GM19372 (cell line): ENCODE measurements around the gene CFAP77.

Source experiments
- ATAC-seq: cut with Tn5 transposase; IDR thresholded peaks from one replicate; pipeline ENCODE4 v1.9.1; 2021; ENCODE audit warnings: mild to moderate bottlenecking, low read depth, moderate library complexity; ENCODE audit not compliant: unreplicated experiment

The CFAP77 gene

DNA sequence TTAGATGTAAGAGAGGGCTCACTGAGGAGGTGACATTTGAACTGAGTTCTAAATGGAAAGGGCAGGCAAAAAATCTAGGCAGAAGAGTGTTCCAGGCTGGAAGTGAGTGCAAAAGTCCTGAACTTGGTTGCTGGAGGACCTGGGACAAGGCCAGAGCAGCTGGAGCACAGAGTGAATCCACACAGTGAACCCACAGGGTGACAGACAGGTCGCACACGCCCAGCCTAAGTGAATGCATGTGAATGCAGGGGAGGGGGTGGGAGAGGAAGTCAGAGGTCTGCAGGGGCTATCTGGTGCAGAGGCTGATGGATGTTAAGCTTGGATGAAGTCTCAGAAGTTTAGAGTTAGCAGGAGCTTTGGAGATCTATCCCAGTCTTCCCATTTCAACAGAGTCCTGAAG, 2.8 kb upstream of the CFAP77 start:
- no peak for ATAC-seq

DNA sequence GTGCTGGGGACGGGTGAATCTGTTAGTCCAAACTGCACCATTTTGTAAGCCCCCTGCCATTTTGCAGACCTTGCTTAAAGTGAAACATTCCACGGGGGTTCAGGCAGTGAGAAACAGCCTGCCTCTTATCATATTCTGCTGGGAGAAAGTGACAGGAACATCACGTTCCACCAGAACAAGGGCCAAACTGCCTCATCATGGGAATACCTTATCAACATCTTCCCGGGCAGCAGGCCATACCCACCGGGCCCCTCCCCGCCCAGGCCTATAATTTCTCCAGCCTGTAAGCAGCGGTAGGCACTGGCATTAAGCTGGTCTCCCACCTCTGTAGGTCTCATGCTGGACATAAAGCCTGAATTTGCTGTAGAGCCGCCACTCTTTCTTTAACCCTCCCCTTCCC, 1.5 kb upstream of the CFAP77 start:
- no peak for ATAC-seq

DNA sequence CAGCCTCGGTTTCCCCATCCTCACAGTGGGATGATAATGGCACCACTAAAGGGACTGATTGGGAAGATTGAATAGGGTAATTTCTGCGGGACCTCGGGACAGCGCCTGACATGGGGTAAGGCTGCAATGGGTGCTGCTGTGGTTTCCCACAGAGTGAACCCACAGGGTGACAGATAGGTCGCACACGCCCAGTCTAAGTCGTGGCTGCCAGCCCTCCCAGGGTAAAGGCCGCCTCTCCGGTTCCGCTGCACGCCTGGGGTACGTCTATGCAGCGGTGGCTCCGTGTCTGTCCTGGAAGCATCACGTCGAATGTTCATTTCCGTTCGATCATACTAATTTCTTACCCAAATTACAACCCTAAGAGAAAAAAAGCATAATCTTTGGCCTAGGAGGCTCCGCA, 631 bp downstream of the CFAP77 start:
- no peak for ATAC-seq

DNA sequence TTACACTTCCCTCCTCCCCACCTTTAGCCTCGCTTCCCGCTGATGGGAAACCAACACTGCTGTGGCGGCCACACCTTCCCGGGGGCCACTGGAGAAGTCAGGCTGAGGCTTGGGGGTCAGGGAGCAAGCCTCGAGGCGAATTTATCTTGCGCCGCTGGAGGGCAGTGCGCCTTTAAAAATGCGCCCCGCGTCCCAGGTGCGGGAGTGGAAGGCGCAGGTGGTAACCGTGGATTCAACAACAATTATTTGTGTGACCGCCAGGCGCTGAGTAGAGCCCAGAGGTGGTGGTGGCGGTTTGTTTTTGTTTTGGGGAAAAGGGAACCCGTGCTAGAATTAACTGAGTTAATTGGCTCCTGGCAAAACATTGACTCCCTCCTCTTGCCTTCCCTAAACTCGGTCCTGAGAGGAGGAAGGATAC, 1.1 kb downstream of the CFAP77 start:
- ATAC-seq = no peak

DNA sequence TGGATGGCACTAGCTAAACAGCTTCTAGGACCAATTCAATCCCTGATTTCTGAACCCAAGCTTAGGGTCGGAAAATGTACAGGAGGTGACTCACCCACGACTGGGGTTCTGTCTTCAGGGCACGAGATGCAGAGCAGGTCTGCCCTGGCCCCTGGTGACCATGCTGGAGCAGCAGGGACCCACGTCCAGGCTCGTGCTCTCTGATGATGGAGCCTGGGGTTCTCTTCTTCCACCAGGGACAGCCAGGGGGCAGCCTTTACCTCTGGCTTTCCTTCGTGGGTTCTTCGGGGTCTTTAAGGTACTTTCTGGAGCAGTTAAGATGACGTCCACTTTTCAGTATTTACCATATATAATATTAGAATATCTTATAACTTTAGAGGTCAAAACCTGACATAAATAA, 2.1 kb downstream of the CFAP77 start:
- ATAC-seq = no peak

DNA sequence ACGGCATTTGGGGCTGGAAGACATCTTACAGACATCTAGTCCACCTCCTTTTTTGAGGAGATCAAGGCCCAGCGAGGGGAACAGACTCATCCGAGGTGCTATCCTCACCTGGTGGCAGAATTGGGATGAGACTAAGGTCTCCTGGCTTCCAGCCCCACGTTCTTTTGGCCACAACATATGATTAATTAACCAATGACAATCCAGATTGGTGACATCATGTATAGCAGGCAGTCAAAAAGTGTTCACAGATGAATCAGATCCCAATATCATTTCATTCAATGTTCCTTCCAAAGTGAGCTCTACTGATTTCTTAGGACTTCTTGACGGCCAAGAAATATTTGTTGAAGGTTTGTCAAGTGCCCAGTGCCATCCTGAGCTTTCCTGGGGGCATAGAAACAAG, 3.9 kb downstream of the CFAP77 start:
- no peak for ATAC-seq

DNA sequence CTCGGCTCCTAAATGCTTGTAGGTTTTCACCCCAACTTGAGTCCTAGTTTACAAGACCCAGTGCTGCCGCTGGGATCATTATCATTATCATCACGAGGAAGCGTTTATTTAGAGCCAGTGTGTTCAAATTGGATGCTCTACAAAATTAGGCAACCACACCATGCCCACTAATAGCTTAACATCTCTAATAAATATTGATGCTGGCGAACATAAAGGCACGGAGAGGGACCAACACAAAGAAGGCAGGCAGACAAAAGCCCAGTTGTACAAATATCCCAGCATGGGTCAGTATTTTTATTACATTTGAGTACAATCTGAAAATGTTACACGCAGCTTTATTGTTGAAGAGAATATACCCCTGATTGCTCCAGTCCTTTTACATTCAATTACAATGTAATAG, 4.7 kb downstream of the CFAP77 start:
- ATAC-seq = no peak

DNA sequence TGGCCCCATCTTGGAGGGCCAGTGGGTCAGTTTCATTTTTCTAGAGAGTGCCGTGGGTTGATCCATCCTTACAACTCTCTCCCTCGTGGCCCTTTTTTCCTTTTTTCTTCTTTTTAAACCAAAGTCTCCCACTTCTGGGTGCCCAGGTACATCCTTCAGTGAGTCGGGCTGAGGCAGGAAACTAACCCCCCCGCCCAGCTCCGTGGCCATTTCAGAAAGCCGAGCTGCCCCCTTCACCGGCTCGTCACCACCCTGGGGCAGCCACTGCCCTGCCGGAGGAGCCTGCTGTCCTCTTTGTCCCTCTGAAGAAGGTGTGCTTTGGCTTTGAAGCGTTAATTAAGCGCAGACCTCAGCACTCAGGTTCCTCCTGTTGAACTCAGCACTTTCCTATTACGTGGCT, 5.2 kb downstream of the CFAP77 start:
- ATAC-seq = no peak

DNA sequence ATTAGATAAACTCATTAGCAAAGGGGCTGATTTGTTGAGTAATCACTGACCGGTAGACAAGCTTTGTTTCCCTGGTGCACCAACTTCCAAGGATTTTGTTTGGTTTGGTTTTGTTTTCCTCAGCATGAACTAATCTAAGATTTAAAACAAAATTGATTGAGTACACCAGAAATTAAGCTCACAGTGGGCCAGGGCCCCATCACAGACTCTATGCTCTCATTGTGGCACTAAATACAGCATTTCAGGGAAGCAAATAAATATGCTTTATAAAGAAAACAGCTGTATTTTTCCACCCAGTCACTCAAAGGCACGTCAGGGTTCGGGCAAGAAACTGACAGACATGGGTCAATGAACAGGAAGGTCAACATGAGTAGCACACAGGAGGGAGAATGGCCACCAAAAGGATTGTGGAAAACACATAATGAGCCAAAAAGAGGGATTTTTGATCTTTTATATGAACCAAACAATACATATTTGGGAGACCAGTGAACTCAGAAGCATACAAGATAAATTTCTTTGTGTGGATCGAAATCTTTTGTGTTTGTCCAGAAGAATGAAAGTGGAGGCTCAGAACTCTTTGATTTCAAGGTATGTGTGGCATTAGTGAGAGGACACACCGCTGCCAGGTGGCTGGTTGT, 8.8 kb downstream of the CFAP77 start:
- no peak for ATAC-seq

DNA sequence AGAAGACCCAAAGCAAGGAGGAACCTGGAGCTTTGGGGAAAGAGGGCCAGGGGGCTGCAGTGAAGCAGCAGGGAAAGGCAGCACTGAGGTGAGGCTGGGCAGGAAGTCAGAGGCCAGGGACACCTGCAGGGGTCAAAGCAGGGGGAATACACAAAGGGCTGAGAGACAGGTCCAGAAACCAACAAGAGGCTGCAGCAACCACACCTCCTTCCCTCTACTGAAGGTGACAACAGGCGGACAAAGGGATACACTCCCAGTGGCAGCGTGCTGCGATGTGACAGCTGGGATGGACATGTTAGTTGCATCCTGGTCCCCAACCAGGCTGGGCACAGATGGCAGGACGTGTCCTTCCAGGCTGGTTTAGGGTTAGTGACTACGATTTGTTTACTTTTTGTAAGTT, 12.6 kb downstream of the CFAP77 start:
- ATAC-seq = no peak

DNA sequence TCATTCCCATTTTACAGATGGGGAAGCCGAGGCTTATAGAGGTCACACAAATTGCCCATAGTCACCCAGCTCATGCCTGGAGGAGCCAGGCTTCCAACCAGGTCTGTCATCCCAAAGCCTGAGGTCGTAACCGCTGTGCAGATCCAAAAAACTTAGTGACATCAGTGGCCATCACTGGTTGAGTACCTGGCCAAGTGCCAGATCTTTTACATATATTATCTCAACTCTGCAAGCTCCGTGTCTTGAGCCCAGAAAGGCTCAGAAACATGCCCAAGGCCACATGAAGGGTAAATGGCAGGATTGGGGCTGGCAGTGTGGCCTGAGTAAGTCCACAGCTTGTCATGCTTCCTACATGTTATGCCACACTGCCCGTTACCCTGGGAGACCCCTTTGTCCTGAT, 13.5 kb downstream of the CFAP77 start:
- no peak for ATAC-seq

DNA sequence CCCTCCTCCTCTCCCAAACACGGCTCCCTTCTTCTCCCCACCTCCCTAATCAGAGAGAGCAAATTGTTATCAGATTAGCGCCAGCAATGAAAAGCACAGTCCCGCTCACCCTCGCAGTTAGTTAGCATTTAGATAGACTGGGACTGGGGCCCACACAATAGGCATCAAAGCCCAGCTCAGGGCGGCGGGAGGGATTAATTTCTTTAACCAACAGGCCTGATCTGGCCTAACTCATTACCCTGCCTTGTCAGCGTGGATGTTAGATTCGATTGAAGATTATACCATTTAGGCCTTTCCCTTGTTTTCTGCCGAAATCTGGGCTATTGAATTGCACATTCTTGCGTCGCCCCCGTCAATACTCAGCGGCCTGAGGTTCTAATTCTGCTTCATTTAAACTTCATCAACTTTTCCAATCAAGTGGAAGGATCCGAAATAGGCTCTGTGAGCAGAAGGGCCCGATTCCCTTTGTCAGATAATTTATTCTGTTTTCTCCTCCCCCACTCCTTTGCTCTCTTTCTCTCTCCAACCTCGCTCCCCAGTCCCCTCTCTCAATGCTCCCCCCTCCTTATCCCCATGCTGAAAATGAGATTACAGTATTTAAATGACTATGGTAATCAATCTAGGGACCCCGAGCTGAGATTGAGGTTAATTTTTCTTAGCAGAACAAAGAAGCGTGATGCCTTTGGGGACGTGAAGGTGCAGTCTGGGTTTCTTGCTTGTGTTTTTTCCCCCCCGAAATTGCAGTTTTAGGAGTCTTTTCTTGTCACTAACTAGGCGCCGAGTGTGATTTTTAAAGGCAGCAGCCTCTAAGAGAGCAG, 15.1 kb downstream of the CFAP77 start:
- ATAC-seq = no peak

DNA sequence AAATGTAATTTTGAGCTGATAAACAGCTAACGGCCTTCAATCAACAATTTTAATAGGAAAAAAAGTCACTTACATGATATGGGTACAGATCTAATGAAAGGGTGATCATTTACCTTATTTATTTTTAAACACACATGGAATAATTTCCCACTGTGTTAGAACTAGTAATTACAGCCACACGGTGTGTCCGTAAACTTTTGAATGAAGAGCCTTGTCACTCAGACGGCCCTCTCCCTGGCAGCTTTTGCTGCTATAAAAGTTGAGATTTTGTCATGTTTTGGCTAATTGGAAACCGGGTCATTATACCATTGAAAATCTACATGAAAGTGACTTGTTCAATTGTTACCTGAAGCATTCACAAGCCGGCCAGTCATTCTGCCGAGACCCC, 15.7 kb downstream of the CFAP77 start:
- ATAC-seq = no peak

DNA sequence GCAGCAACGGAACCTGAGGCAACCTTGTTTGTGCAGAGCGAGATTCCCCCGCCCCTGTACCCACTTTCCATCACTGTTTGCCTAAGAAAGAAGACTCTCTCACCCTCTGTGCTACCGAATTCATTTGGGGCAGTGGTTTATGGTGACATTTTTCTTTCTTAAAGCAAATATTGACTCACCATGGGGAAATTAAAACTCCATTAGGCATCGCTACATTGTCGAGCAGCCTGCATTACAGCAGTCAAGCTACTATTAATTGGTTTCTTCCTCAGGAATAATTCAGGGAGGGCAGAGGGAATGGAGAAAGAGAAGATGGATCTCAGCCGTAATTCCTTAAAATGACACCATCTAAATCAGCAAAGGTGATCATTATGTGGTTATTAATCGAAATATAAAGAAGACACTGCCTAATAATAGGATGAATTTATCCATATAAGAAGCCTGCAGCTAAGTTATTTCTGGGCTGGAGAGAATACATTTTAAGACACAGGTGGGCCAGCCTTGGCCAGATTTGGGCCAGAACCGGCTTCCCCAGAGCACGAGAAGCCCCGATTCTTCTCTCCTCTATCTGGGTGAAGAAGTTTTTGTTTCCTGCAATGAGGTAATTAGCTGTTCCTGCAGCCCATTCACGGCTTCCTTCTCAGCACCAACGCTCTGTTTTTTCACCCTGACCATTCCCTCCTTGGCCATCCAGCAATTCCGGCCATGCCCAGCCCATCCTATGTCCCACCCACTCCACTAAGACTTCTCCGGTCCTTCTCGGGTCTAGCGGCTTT, 16.8 kb downstream of the CFAP77 start:
- ATAC-seq = no peak

DNA sequence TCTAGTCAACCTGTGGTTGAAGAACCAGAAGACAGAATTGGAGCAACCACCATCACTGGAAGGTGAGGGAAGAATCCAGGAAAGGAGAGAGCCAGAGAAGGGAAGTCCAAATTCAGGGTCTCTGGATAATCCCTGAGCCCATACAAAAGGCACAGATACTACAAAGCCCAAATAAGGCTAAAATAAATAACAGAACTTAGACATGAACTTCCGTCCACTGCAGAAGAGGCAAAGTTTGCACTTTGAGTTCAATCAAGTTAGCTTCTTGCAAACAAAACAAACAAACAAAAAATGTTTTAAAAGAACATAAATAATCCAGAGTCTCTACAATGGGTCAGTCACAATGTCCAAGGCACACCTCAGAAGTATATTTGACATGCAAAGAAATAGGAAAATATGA, 21.0 kb downstream of the CFAP77 start:
- no peak for ATAC-seq

DNA sequence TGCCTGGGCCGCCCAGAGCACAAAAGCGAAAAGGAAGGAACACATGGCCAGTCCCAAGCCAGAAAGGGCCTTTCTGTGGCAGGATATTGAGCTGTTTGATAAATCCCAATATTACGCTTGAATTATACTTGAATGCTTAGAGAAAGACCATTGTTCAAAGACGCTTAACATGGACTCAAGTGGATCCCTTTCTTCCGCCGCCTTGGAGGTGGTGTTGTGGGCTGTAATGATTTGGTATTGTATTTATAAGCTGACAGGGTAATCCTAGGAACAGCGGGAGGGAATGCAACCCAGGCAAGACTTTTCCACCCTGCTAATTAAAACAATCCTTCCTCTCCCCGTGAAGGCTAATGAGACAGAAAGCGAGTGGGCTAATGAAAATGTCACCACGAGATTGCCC, 24.9 kb downstream of the CFAP77 start:
- no peak for ATAC-seq

DNA sequence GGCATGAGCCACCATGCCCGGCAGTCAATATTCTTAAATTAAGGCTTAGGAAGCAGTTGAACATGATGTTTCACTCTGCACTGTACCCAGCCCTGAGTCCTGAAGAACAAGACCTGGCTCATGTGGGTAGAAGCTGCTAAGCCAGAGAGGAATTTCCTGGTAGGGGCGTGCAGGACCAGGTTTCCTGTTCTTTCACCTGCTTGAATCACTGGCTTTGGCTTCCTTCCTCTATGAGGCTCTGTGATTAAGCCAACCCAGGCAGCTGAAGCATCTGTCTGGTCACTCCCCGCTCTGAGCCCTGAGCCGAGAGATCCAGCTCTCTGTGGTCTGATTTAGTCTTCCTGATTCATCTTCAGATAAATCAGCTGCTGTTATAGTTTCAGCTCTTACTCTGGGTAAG, 29.1 kb downstream of the CFAP77 start:
- ATAC-seq = no peak

DNA sequence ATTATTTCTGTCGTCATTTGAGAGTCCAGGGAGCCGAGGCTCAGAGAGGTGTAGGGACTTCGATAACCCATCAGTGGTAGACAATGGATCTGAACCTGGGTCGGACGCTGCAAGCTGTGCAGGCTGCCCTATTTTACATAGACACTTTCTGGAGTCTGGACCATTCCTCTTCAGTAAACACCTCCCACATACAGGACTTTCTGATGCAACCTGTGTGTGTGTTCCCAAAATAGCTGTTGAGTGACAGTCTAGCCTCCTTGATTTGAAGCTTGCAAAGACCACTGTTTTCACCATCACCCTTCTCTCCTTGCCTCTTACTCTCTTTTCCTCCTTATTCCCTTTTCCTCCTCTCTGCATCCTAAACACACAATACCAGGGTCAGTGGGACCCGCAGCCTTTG, 30.7 kb downstream of the CFAP77 start:
- ATAC-seq = no peak

DNA sequence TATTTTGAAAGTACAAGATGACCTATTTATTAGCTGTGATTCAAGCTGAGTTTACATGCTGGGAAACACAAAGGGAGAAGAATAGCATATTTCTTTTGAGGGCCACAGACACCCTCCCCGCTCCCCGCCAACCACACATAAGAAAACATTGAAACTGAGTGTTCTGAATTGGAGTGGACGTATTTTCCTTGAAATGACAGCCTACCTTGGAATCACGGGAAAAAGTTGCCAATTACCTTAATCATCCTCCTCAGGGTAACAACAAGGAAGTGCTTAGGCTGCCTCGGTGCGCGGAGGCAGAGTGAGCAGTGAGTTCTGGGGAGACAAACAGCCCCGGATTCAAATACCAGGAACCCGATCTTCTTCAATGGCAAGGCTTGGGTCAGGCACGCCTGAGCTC, 31.4 kb downstream of the CFAP77 start:
- no peak for ATAC-seq

DNA sequence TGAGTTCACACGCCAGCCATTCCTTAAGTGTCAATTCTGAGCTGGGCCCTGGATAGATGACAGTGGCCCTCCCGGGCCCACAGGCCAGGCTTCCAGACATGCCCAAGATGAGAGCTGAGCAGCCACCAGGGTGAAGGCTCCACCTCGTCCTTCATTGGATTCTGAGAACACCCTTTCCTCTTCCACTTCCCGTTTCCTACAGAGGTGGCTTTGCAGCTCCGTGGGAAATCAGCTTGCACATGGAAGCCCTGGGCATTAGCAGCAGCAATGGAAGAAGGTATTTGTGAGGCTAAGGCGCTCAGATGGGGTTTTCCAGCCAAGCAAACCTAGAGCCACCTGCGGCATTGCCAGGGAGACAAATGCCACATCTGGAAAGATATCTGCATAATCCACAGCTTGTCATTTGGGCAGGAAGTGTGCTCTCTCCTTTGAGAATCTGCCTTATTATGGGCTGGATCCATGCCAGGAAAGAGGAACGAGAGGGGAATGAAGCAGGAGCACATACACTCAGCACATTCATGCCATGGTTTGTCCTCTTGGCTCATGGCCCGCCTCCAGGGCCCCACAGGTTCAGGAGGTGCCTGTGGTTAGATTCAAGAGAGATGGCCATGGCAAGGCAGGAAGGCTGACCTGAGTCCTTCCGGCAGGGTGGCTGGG, 34.1 kb downstream of the CFAP77 start:
- ATAC-seq = no peak

DNA sequence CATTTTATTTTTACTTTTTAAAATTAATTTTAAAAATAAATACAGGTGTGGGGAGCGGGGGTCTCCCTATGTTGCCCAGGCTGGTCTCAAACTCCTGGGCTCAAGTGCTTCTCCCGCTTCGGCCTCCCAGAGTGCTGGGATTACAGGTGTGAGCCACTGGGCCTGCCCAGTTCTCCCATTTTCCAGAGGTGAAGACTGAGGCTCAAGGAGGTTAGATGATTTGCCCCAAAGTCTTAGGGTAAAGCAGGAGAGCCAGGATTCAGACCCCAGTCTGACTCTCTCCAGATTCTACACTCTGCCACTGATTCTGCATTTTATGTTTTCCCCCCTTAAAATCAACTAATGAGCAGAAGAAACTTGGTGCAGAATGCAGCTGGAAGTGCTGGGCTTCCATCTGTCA, 36.9 kb downstream of the CFAP77 start:
- ATAC-seq = no peak
